Lower leg skin (tissue), 3 donors: ENCODE data around the gene NDST1.

Experiments used
- CTCF ChIP-seq, 3 donors: fragments of 450-650 bp; IDR thresholded peaks; one replicate each; pipeline ENCODE4 v1.5.1; 2016; ENCODE audit warnings: antibody characterized with exemption in 3 of 3, mild to moderate bottlenecking in 3 of 3, moderate library complexity in 2 of 3
- POLR2A ChIP-seq, 2 donors: fragments of 450-650 bp; IDR thresholded peaks; one replicate each; pipeline ENCODE4 v1.6.1; 2016 to 2017; ENCODE audit warnings: antibody characterized with exemption in 2 of 2, mild to moderate bottlenecking in 1 of 2, moderate library complexity in 1 of 2

GRCh38 chr5:150573216-150573615, 65.3 kb downstream of the NDST1 start:
- TF ChIP-seq CTCF (IDR thresholded peaks at IDR 0.05): no peak
- TF ChIP-seq POLR2A (IDR thresholded peaks at IDR 0.05): no peak
